Loucy (cell line): ENCODE data around the gene PLEKHS1.

Experiments used
- H2AFZ ChIP-seq: fragments of 200-600 bp; sonication (generic); 2 replicates; pipeline ENCODE4 v1.6.0; 2016; ENCODE audit warnings: antibody characterized with exemption, mild to moderate bottlenecking, low read length, moderate library complexity
- H3F3A ChIP-seq: fragments of 200-600 bp; 2 replicates; pipeline ENCODE4 v1.6.0; 2016; ENCODE audit warnings: antibody characterized with exemption, low read depth, mild to moderate bottlenecking
- H3K27me3 ChIP-seq: fragments of 200-600 bp; sonication (generic); 2 replicates; pipeline ENCODE4 v1.6.1; 2014; ENCODE audit warnings: low read length, mild to moderate bottlenecking; ENCODE audit not compliant: insufficient read depth, poor library complexity, severe bottlenecking
- H3K36me3 ChIP-seq: fragments of 200-600 bp; sonication (generic); 2 replicates; pipeline ENCODE4 v1.6.1; 2016; ENCODE audit warnings: low read length; ENCODE audit not compliant: insufficient read depth
- H3K4me1 ChIP-seq: fragments of 200-600 bp; sonication (generic); 2 replicates; pipeline ENCODE4 v1.5.1; 2014; ENCODE audit warnings: low read length, mild to moderate bottlenecking; ENCODE audit not compliant: insufficient read depth, poor library complexity, severe bottlenecking
- H3K4me2 ChIP-seq: fragments of 200-600 bp; sonication (generic); 2 replicates; pipeline ENCODE4 v1.6.0; 2014; ENCODE audit warnings: antibody characterized with exemption, low read length, low read depth, mild to moderate bottlenecking; ENCODE audit not compliant: poor library complexity, severe bottlenecking
- H3K4me3 ChIP-seq: fragments of 200-600 bp; sonication (generic); 2 replicates; pipeline ENCODE4 v1.5.1; 2014; ENCODE audit warnings: low read length, mild to moderate bottlenecking, mixed read lengths; ENCODE audit not compliant: poor library complexity, severe bottlenecking
- H3K79me2 ChIP-seq: fragments of 200-600 bp; sonication (generic); 2 replicates; pipeline ENCODE4 v1.6.1; 2014; ENCODE audit warnings: low read length; ENCODE audit not compliant: insufficient read depth
- H3K9ac ChIP-seq: fragments of 200-600 bp; sonication (generic); 2 replicates; pipeline ENCODE4 v1.6.0; 2014; ENCODE audit warnings: mild to moderate bottlenecking, low read depth, low read length, moderate library complexity; ENCODE audit not compliant: poor library complexity, severe bottlenecking
- H3K9me2 ChIP-seq: fragments of 200-600 bp; sonication (generic); replicated peaks from 2 replicates; pipeline ENCODE4 v1.6.1; 2016; ENCODE audit warnings: low read depth, low read length, mixed read lengths
- H3K9me3 ChIP-seq: fragments of 200-600 bp; sonication (generic); 2 replicates; pipeline ENCODE4 v1.6.1; 2014; ENCODE audit warnings: mild to moderate bottlenecking, antibody characterized with exemption, low read length, low read depth; ENCODE audit not compliant: insufficient read depth
- H4K20me1 ChIP-seq: fragments of 200-600 bp; sonication (generic); 2 replicates; pipeline ENCODE4 v1.6.0; 2014; ENCODE audit warnings: antibody characterized with exemption, low read length, mild to moderate bottlenecking; ENCODE audit not compliant: insufficient read depth, poor library complexity, severe bottlenecking
- CTCF ChIP-seq: fragments of 200-600 bp; sonication (generic); conservative IDR thresholded peaks from 2 replicates; pipeline ENCODE4 v1.5.1; 2014; ENCODE audit warnings: mild to moderate bottlenecking, antibody characterized with exemption, low read length
- EZH2phosphoT487 ChIP-seq: fragments of 200-600 bp; IDR thresholded peaks from 2 replicates; pipeline ENCODE4 v1.6.1; 2018; ENCODE audit warnings: antibody characterized with exemption, mild to moderate bottlenecking, moderate library complexity, borderline replicate concordance

The PLEKHS1 gene

GRCh38 chr10:113732160-113732881 is 19.2 kb upstream of the PLEKHS1 start:
- Histone ChIP-seq H3K9me3 (no peaks in the 10 kb centered on the region), H3K9ac (no peak overlapping the region), H3K36me3 (peaks cover 31% of the 10 kb centered on the region), H3K9me2 (no peaks in the 10 kb centered on the region), H3K27me3 (no peaks in the 10 kb centered on the region), H3K4me1 (no peaks in the 10 kb centered on the region), H2AFZ (no peak overlapping the region), H4K20me1 (no peaks in the 10 kb centered on the region), H3K79me2 (no peaks in the 10 kb centered on the region), H3K4me2 (no peak overlapping the region), H3F3A (no peaks in the 10 kb centered on the region), H3K4me3 (no peak overlapping the region)
- TF ChIP-seq CTCF (no peak), EZH2phosphoT487 (no peak)

GRCh38 chr10:113732966-113733365 is 18.5 kb upstream of the PLEKHS1 start:
- no peaks in the 10 kb centered on the region for H3K9me3 ChIP-seq
- no peaks in the 10 kb centered on the region for H3K4me1 ChIP-seq
- no peaks in the 10 kb centered on the region for H3F3A ChIP-seq
- no peak for TF ChIP-seq EZH2phosphoT487
- no peak for TF ChIP-seq CTCF
- H3K9ac ChIP-seq = no peak overlapping the region
- H4K20me1 ChIP-seq = no peaks in the 10 kb centered on the region
- H3K4me2 ChIP-seq = no peak overlapping the region
- H3K4me3 ChIP-seq = no peak overlapping the region
- H3K27me3 ChIP-seq = no peaks in the 10 kb centered on the region
- no peaks in the 10 kb centered on the region for H3K79me2 ChIP-seq
- H3K9me2 ChIP-seq = no peaks in the 10 kb centered on the region
- peaks cover 29% of the 10 kb centered on the region for H3K36me3 ChIP-seq
- H2AFZ ChIP-seq = no peak overlapping the region

- Histone ChIP-seq H3K36me3 (peaks cover 22% of the 10 kb centered on the region), H3K4me2 (no peak overlapping the region), H3K9me2 (no peaks in the 10 kb centered on the region), H4K20me1 (no peaks in the 10 kb centered on the region), H2AFZ (no peak overlapping the region), H3K27me3 (no peaks in the 10 kb centered on the region), H3K4me1 (no peaks in the 10 kb centered on the region), H3K9me3 (no peaks in the 10 kb centered on the region), H3K79me2 (no peaks in the 10 kb centered on the region), H3K4me3 (no peak overlapping the region), H3K9ac (no peak overlapping the region), H3F3A (no peaks in the 10 kb centered on the region)
- TF ChIP-seq CTCF = no peak
- no peak for TF ChIP-seq EZH2phosphoT487
Observed at GRCh38 chr10:113733635-113734034, 17.8 kb upstream of the PLEKHS1 start.
